ENCODE results near the gene UBA6.

DNA sequence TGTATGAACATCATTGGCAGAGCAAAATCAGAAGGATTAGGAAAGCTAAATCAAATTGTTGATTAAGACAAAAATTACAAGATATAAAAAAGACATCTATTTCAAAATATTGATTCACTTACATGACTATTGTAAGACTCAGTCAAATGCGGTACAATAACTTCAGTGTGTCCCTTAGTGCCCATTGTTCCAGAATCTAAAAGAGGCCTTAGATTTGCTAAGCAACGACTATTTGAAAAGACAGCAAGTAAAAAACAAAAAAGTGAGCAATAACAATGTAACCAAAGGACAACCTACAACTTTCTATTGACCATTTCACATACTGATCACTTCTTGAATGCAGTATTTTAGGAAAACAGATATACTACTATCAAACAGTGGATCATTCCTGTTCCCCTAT lies 65.6 kb downstream of the UBA6 start:
- no peak for TF ChIP-seq CTCF (conservative IDR thresholded peaks at IDR 0.05; ENCODE audit: low read length)
- TF ChIP-seq EZH2phosphoT487 (IDR thresholded peaks at IDR 0.05; ENCODE audit: borderline replicate concordance): no peak
